Activated CD4-positive, alpha-beta T cell treated with anti-CD3 and anti-CD28 coated beads, Interleukin-2, amount 50 U/mL, for 48 hours (primary cell): ENCODE results near the gene PLPP1.
"Not testable (repeated sequence)": the region's sequence is repeated elsewhere in the genome, so short reads cannot be mapped to it uniquely, and the experiment has no call there.

Source experiments
- DNase-seq, 2 experiments: peaks; one replicate each; pipeline ENCODE4 v3.0.0-alpha.2; 2020

Gene PLPP1

GRCh38 chr5:55541056-55541635, 6.4 kb upstream of the PLPP1 start:
- no peak for DNase-seq

DNA sequence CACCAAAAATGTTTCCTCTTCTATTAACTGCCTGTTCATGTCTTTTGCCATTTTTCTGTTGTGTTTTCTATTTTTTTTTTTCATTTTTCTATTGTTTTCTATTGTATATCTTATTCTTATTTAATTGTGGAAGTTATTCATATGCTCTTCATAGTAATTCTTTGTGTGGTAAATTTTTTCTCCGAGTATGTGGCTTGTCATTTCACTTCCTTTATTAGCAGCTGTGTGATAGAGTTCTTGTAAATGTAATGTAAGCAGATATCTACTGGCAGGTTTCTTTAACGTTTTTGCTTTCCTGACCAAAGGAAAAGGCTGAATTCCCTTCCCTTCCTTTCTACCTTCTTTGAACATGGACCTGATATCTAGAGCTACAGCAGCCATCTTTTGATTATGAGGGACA, 5.8 kb upstream of the PLPP1 start:
- DNase-seq: no peak

DNA sequence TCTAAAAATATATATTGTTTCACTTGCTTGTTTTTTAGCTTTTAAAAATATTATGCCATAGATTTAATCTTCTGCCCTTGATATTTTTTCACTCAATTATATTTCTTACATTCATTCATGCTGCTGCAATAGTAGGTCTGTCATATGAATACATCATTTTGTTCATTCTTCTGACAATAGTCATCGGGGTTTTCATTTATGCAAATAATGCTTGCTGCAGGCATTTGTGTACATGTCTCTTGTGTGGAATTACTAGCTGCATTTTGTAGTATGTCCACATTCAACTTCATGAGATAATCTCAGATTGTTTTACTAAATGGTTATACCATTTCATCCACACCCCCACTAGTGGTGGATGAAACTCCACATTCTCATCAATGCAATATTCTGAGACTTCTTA, 5.3 kb upstream of the PLPP1 start:
- DNase-seq: no peak

DNA sequence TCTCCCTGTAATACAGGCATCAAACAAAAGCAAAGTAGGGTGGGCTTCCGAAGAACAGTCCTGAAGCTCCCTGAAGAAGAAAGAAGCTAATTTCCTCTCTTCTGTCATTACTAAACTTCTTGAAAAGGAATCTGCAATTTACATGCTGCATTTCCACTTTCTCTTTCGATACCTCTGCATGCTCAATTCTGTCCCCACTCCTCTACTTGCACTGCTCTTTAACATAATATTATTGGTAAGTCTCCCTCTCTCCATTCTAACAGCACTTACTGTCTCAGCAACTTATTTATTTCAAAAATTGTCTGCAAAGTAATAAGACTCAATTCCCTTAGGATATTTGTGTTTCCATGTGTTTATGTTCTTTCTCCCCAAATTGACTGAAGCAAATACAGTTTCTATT, 3.9 kb upstream of the PLPP1 start:
- DNase-seq: no peak

DNA sequence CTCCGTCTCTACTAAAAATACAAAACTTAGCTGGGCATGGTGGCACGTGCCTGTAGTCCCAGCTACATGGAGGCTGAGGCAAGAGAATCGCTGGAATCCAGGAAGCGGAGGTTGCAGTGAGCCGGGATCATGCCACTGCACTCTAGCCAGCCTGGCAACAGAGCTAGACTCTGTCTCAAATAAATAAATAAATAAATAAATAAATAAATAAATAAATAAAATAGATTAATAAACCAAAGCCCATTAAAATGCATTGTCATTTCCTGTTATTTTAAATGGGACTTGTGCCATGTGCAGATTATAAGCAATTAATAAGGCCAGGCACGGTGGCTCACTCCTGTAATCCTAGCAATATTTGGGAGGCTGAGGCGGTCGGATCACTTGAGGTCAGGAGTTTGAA, 2.6 kb upstream of the PLPP1 start:
- DNase-seq: not testable (repeated sequence)

GRCh38 chr5:55535199-55535905, 588 bp upstream of the PLPP1 start:
- DNase-seq: no peak

DNA sequence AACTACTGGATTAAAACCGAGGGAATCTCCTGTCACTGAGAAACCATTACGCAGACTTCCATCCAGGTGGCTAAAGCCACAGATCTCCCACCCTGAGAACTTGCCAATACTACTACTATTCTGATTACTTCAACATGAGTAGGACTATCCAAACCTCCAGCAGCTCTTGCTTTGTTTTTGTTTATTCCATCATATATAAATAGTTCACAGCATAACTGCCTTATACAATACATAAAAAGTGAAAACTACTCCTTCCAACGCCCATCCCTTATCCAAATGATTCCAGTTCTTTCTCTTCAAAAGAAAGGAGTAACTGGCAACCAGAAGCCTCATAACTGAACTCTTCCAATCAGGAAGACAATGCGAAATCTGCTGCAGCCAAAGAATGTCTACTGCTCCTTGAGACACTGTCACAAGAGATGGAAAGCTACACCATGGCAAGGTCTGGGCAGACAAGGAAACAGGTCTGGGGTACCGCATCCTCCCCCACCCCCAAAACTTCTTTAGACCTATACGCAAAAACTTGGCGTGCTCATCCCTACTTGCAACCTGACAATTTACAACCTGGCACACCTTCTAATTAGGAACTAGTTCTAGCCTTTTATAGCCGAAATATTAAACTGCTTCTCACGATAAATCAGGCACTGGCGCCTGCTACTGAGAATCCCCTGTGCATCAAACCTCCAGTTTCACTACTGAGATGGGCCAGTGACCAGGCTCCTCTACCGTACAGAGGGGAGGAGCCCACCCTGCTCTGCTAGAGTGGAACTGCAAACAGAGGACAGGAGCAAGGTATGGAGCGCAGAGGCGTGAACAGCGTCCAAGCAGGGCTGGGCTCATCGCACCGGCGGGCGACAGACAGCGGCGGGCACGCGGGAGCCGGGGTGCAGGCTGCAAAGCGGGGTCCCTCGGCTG, 986 bp downstream of the PLPP1 start:
- DNase-seq: no peak

- no peak for DNase-seq
These were observed 4.1 kb downstream of the PLPP1 start for GRCh38 chr5:55530669-55531068.

GRCh38 chr5:55524816-55525215, 9.9 kb downstream of the PLPP1 start:
- no peak for DNase-seq

DNA sequence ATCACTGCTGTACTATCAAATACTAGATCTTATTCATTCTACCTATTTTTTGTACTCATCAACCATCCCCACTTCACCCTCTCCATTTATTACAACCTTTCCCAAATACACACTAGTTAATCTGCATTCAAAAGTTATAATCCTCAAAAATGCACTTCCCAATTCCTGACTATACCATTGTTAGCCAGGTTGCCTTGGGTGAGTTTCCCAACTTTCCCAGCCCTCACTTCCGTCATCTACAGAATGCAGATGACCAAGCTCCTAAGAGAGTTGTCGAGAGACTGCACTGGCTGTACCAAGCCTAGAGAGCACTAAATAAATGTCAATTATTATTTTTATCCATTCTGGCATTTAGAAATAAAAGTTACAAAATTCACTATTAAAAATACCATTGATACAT, 11.5 kb downstream of the PLPP1 start:
- DNase-seq: no peak

DNA sequence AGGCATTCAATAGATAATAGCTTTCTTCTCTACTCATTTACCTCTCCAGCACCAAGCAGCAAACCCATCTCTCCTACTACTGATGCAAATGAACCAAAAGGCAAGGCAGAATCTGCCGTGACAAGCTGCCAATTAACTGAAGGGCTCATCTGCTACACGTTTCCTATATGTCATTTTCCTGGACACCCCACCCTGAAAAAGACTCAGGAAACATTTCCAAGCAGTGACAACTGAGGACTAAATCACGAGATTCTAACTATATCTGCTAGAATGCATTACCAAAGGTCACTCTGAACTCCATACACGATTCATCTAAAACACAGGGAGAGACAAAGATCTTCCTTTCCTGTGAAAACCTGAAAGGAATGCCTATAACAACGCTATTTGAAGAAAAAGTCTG, 12.9 kb downstream of the PLPP1 start:
- DNase-seq: no peak

GRCh38 chr5:55520117-55520839, 14.5 kb downstream of the PLPP1 start:
- no peak for DNase-seq

DNA sequence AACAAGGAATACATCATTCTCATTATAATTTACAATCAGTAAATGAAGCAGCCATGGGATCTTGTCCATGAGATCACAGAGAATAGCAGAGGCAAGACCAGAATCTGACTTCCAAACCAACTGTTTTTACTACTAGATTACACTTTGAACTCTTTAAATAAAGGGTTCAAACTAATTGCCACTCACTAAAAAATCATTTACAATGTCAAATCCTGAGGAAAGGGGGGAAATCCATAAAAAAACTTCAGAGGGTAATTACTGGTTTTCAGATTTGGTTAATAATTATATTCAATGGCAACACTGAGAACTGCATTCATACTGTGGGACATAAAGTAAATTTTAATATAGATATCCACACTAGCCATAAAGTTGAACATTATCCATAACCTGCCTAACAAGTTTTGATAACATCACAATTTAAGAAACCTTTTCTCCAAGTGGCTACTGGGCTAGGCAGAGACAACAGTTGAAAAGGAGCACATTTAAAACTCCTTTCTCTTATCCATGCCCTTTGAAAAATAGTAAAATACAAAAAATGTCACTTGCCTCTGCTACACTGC, 15.9 kb downstream of the PLPP1 start:
- DNase-seq: no peak

GRCh38 chr5:55517804-55518203, 17.0 kb downstream of the PLPP1 start:
- no peak for DNase-seq

DNA sequence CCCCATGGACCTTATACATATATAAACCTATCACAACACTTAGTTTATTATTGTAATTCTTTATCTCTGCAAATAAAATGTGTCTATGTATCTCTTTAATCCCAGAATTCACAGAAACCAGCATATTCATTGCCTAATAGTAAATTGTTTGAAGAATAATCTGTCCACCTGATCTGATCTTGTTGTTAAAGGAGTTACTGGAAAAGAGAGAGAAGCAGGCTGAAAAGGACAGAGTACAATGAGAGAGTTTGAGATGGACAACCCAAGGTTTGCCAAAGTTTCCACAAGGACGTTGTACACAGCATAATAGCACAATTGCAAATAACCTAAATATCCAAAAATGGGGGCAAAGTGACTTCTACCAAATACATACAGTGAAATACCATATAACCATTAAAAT, 23.8 kb downstream of the PLPP1 start:
- DNase-seq: no peak

DNA sequence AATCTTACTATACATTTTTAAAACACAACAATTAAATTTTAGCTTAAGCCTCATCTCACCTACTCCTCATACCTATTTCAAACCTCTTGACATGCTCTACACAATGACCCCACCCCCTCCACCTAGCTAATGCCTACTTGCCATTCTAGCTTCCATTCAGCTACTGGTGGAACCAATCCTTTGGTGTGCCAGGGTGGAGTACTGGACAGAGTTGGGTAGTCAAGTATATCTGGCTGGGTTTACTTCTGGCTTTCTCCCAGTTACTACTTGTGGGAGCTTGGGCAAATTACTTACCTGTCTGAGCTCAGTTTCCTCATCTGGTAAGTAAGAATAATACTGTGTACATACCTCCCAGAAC, 24.3 kb downstream of the PLPP1 start:
- DNase-seq: no peak

GRCh38 chr5:55509796-55510522, 24.8 kb downstream of the PLPP1 start:
- no peak for DNase-seq

DNA sequence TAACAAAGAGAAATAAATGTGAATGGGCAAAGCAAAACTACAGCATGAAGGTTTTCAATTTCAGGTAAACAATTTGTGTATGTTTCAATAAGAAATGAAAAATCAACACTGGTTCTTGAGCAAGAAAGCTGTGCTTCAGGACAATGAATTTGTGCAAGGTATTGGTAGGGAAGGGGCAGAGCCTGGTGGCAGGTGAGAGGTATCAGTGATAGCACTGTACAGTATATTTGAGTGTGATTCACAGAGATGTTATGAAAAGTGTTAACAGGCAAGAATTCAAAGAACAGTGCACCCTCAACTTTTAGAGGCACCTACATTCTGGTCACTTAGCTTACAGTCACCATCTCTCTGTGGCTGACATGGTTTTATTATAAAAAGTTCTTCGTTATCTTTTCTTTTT, 25.7 kb downstream of the PLPP1 start:
- no peak for DNase-seq

DNA sequence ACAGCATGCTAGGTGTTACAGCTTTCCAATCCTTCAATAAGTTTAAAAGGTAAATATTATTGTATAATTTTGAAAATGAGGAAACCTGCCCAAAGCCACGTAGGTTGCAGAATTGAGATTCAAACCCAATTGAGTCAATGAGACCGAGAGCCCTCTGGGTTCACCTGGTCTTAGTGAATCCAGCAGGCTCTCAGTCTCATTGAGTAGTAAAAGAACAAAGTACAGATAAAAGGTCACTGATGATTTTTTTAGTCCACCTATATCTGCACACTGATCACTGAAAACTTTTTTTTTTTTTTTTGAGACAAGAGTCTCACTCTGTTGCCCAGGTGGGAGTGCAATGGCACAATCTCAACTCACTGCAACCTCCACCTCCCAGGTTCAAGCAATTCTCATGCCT, 27.2 kb downstream of the PLPP1 start:
- no peak for DNase-seq

GRCh38 chr5:55505711-55506110, 29.1 kb downstream of the PLPP1 start:
- not testable (repeated sequence) for DNase-seq

GRCh38 chr5:55503917-55504316, 30.8 kb downstream of the PLPP1 start:
- not testable (repeated sequence) for DNase-seq

DNA sequence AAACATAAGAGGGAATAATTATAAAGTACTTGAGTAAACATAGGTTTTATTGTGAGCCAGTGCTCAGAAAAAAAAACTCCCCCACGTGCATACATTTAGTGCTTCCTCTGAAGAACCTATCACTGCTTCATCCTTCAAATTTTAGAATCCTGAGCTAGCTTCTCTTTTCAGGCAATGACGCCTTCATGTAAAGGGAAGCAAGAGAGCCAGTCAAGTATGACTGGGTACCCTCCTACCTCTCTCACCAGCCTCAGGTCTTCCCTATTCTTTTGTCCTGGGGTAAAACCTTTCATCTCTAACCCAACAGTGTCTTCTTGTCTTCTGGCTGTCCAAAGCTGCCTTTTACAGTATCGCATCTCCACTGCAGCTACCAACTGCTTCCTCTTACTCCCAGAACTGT, 32.0 kb downstream of the PLPP1 start:
- no peak for DNase-seq
